Amygdala (tissue), 56 donors: ENCODE data around the gene GLOD5.
"Not testable (repeated sequence)": the region's sequence is repeated elsewhere in the genome, so short reads cannot be mapped to it uniquely, and the experiment has no call there.

Source experiments
- DNase-seq, 56 donors: peaks; one replicate each; lab custom pipeline; 2025; lab: John Stamatoyannopoulos, UW

The GLOD5 gene

DNA sequence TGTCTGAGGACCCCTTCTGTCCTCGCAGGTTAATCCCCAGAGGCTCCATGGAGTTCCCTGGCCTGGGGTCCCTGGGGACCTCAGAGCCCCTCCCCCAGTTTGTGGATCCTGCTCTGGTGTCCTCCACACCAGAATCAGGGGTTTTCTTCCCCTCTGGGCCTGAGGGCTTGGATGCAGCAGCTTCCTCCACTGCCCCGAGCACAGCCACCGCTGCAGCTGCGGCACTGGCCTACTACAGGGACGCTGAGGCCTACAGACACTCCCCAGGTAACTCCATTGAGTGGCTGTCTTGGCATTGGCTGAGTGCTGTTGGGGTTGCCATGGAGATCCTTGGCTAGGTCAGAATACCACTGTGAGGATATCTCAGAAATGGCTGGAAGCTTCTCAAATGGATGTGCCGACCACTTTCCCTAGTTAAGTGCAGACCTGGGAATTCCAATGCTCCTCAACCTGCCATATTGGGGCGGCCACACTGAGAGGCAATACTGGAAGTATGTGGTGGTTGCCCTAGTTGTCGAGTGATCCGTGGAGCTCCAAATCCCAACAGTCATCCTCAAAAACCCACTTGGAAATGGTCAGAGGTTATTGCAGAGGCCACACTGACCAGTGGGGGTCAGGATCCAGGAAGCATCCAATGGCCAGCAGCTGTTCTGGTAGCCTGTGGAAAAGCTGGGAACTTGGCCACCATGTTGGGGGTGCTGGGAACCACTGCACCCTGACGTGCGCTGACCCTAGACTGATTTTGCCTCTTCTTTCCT, 29.7 kb downstream of the GLOD5 start:
- DNase-seq: no peak

GRCh38 chrX:48792219-48792618, 30.7 kb downstream of the GLOD5 start:
- DNase-seq: no peak

DNA sequence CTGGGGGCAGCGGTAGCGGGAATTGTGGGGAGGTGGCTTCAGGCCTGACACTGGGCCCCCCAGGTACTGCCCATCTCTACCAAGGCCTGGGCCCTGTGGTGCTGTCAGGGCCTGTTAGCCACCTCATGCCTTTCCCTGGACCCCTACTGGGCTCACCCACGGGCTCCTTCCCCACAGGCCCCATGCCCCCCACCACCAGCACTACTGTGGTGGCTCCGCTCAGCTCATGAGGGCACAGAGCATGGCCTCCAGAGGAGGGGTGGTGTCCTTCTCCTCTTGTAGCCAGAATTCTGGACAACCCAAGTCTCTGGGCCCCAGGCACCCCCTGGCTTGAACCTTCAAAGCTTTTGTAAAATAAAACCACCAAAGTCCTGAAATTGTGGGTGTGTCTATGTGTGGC, 32.4 kb downstream of the GLOD5 start:
- no peak for DNase-seq

- DNase-seq: no peak
Measured at GRCh38 chrX:48794340-48794910, 32.9 kb downstream of the GLOD5 start.

DNA sequence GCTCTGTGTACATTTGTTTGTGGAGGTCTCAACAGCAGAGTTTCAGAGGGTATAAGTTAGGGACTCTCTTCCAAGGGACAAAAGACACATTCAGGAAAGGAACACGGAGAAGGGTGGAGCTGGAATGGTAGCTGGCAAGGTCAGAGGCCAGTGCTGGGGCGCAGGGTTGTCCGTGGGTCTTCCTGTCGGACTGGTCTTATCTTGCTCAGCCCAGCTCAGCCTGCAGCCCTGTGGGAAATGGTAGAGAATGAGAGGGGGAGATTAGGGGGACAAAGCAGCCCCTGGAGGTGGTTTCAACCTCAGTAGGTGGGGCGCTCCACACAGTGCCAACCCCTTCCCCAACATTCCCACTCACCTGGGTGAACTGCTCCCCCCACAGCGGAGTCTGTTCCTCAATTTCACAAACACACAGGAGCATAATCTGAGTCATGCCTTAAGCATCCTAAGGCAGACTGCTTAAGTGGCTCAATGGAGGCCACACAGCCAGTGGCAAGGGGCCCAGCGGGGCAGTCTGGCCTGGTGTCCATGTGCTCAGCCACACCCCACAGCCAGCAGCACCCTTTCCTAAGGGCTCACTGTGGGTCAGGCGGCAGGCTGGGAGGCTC, 33.5 kb downstream of the GLOD5 start:
- no peak for DNase-seq

- no peak for DNase-seq
Measured at GRCh38 chrX:48798318-48798717, 36.8 kb downstream of the GLOD5 start.

- DNase-seq: peak in 3 of 56 donors; percentile 11 to 21 (median 16)
Measured at GRCh38 chrX:48800574-48801279, 39.2 kb downstream of the GLOD5 start.

GRCh38 chrX:48801280-48802088, 39.9 kb downstream of the GLOD5 start, which contains the start of gene HDAC6:
TSS of gene HDAC6 (plus strand) at chrX:48802067. CDS start at chrX:48802693, 626 bp downstream.
- DNase-seq: peak; percentile 29 to 98 (median 93)

GRCh38 chrX:48802089-48802904, 40.8 kb downstream of the GLOD5 start:
- DNase-seq: peak in 30 of 56 donors; percentile 7 to 65 (median 42)

GRCh38 chrX:48802905-48803200, 41.3 kb downstream of the GLOD5 start:
- DNase-seq: no peak

DNA sequence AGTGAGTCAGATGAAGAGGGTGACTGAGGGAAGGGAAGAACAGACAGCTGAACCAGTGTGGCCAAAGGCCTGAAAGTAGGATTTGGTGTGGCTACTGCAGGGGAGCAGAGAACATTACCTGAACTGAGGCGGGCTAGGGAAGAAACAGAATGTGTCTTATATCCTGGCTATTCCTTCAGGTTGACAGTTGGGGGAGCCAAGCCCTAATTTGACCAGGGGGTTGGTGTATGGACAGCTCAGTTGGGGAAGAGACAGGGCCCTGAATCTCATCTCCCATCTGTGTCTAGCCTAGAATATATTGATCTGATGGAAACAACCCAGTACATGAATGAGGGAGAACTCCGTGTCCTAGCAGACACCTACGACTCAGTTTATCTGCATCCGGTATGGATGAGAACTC, 44.5 kb downstream of the GLOD5 start:
- DNase-seq: no peak

DNA sequence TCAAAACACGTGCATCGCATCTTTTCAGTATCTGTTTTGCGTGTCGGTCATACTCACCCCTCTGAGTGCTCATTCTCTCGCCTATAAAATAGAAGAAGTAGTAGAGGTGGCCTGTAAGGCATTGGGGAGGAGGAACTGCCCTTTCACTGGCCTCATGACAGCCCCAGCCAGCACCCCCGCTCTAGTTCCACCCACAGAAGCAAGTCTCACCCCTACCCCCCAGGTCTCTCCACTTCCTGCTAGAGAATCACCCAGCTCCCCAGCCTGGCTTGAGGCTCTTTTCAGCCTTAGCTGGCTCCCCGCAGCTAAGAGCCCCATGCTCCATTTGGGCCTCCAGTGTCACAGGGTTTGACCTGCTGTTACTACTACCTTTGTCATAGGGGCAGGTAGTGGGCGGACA, 52.1 kb downstream of the GLOD5 start:
- DNase-seq: peak in 1 of 56 donors; percentile 15

DNA sequence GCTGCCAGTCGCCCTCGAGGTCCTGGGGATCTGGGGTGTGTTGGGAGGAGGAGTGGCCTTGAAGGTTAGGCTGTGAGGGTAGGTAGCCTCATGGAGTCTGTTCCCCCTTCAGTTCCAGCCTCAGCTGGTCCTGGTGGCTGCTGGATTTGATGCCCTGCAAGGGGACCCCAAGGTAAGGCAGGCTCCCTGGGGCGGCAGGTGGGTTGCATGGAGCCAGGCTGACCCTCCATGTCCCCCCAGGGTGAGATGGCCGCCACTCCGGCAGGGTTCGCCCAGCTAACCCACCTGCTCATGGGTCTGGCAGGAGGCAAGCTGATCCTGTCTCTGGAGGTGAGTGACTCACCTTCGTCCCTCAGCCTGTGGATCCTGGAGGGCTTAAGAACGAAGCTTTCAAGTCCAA, 53.2 kb downstream of the GLOD5 start:
- no peak for DNase-seq

DNA sequence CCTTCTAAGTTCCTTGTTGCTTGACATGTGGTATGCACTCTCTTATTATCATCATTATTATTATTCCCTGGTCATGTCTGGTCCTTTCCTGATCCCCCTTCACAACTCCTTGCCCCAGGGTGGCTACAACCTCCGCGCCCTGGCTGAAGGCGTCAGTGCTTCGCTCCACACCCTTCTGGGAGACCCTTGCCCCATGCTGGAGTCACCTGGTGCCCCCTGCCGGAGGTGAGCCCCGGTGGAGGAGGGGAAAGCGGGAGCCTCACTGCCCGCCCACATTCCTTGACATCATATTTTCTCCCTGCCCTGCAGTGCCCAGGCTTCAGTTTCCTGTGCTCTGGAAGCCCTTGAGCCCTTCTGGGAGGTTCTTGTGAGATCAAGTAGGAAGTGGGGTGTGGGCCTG, 53.7 kb downstream of the GLOD5 start:
- DNase-seq: no peak

DNA sequence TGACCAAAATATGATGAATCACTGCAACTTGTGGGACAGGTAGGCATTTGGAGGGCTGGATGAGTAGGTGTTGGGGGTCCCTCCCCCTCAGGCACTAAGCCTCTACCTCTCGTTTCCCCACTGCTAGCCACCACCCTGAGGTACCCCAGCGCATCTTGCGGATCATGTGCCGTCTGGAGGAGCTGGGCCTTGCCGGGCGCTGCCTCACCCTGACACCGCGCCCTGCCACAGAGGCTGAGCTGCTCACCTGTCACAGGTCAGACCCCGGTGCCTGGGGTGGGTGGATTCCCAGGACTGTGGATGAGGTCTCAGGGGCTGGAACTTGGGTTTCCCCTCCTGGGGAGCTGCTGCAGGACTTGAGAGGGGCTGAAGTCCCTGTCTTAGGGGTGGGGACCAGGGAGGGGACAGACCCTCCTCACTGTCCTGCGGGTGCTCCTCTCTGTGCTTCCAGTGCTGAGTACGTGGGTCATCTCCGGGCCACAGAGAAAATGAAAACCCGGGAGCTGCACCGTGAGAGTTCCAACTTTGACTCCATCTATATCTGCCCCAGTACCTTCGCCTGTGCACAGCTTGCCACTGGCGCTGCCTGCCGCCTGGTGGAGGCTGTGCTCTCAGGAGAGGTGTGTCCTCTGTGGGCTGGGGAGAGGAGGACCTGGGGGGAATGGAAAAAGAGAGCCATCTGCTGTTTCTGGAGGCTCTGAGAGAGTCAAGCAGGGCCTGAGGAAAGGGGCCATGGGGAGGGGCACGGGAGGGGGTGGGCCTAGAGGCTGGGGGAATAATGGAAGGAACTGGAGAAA, 54.7 kb downstream of the GLOD5 start:
- no peak for DNase-seq

DNA sequence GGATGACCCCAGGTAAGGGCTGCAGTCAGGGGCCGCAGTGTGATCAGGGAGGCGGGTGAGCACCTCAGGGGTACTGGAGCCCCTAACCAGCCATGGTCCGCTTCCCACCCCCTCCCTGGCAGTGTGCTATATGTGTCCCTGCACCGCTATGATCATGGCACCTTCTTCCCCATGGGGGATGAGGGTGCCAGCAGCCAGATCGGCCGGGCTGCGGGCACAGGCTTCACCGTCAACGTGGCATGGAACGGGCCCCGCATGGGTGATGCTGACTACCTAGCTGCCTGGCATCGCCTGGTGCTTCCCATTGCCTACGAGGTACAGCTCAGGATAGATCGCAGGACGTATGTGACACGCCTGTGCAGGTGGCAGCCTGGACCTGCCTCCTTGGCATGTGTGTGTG, 56.6 kb downstream of the GLOD5 start:
- no peak for DNase-seq

- DNase-seq: no peak
Measured at GRCh38 chrX:48818866-48819265, 57.3 kb downstream of the GLOD5 start.

GRCh38 chrX:48819394-48819793, 57.8 kb downstream of the GLOD5 start:
- not testable (repeated sequence) for DNase-seq

DNA sequence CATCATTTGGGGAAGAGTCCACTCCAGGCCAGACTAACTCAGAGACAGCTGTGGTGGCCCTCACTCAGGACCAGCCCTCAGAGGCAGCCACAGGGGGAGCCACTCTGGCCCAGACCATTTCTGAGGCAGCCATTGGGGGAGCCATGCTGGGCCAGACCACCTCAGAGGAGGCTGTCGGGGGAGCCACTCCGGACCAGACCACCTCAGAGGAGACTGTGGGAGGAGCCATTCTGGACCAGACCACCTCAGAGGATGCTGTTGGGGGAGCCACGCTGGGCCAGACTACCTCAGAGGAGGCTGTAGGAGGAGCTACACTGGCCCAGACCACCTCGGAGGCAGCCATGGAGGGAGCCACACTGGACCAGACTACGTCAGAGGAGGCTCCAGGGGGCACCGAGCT, 61.5 kb downstream of the GLOD5 start:
- DNase-seq: peak in 7 of 56 donors; percentile 0 to 18 (median 10)
